NCI-H526 treated with DMSO at 0.1 percent for 48 hours (cell line): Measurements from ENCODE around the gene NFATC2.

Experiments
- DNase-seq: peaks from one replicate; lab custom pipeline; 2025; lab: John Stamatoyannopoulos, UW

NFATC2 gene

DNA sequence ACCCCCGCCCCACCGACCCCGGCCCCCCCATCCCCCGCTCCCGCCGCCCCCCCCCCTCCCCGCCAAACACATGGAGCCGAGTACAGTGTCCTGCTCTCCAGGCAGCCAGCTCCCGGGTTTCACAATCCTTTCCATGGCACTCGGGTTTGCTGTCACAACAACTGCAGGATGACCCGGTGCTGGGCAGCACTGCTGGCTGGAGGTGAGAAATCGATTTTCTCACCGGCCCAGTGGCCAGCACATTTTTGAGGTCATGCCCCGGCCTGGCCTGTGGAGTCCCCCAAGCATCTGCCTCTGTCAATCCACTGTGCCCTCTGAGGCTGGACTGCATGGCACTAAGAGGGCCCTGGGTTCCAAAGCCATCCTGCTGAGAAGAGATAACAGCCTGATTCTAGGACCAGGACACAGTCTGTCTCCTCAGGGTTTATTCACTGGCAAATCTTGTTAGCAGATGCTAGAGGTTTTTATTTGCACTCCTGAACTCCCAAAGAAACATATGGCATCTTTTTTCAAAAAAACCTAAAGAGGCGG lies 129.5 kb downstream of the NFATC2 start:
- no peak for DNase-seq

DNA sequence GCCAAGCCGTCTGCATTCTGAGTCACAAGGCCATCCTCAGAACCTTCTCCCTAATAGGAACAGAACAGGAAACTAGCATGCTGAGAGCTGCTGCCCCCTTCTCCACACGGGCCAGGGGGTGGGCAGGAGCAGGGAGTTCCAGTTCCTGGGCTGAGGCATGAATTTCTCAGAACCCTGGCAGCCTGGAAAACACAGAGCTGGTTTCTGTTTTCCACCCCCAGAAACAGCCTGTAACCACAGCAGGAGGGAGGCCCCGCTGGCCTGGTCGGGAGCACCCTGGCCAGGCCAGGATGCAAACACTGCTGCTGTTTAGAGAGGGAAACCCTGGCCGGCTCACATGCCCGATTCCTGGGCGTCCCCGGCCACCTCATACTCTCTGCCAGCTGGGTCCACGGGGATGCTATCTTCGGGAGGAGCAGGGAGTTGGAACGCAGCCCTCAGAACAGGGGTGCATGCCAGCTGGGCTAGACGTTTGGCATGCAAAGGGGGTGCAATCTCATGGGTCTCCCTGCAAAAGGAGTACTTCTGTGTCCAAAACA lies 130.1 kb downstream of the NFATC2 start:
- no peak for DNase-seq

DNA sequence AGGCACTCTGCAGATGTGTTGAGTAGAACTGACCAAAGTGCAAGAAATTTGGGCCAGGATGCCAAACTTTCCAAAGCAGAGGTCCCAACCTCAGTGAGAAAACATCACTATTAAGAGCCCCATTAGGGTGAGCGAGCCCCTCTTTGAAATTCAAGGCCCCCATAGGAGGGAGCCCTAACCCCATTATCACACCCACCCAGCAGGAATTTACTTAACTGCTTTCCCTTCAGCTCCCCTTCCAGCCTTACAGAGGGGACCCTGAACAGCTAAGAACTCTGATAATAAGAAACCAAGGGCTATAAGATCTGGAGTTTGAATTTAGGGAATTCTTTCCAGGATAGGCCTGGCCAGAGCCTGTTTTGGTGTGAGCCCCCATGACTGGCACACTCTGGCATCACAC lies 130.6 kb downstream of the NFATC2 start:
- no peak for DNase-seq

DNA sequence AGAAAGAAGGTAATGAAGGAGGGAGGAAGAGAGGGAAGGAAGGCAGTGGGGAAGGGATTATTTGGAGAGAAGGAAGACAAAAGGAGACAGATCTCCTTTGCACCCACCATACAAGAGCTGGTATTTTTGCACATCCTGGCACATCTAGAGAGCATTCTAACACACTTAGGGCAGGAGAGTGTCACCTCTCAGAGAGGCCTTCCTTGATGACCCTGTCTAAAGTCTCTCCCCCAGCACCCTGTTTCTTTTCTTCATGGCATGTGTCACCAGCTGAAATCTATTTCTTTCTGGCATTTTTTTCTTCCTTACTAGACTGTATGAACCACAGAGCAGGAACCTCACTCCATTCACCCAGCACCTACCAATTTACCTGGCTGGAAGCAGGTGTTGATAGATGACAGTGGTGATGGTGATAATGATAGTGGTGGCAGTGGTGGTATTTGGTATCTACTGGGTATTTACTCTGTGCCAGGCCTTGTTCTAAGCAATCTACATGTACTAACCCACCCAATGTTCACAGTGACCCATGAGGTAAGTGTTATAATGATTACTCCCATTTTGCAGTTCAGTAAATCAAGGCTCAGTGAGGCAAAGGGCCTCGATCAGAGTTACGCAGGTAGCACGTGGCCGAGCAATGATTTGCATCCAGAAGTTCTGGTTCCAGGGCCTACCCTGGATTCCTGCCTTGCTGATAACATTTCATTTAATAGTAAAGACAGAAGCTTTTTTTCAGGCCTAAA lies 131.8 kb downstream of the NFATC2 start:
- no peak for DNase-seq

DNA sequence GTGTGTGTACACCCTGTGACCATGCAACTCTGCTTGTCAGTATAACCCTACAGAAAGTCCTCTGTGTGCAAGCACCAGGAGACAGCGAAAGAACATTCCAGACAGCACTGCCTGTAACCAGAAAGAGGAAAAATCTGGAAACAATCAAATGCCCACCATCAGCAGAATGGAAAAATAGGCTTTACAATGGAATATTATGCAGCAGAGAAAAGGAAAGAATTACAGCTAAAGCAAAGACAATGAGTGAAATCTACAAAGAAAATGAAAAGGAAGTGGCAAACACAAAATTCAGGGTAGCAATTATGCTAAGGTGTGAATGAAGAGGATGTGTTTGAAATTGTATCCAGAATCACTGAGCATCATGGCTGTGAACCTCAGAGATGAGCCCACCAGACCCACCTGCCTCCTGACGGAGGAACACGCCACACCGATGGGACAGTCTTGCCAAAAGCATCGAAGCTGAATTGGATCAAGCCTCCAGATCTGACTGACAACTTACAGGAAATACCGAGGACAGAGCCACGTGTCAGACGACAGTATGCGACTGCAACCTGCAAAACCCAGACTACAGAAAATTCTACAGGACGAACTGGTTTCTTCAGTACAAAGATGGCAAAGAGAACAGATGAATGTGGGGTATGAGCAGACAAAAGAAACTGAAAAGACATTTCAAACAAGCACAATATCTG lies 133.2 kb downstream of the NFATC2 start:
- no peak for DNase-seq

DNA sequence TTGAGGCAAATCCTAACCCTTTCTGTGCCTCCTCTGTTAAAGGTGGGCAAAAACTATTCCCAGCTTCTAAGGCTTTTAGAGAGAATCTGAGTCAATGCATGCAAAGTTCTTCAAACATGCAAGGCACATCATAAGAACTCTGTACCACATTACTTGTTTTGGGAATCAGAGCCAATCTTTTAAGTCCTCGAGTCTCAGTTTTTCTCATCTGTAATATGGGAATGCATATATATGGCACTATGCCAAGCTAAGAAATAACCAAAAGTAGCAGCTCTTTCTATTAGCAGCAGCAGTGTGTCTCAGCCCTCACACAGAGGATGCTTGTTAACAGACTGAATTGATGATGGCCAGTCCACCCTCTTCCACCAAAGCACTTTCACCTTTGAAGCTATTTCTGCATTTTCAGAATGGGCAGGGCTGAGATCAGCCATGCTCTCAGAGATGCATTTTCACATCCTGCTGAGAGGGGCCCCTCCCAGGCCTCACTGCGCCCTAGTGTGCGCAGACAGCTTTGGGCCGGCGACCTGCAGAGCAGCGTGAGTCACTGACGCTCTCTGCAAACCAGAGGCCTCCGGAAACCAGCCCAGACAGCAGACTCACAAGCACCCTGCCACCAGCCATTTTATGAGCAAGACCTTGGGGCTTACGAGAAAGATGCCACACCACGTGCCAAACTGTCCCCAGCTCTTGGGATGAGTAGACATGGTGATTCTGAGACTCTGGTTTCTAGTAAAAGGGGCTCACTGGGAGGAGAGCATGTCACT lies 138.0 kb downstream of the NFATC2 start:
- no peak for DNase-seq

DNA sequence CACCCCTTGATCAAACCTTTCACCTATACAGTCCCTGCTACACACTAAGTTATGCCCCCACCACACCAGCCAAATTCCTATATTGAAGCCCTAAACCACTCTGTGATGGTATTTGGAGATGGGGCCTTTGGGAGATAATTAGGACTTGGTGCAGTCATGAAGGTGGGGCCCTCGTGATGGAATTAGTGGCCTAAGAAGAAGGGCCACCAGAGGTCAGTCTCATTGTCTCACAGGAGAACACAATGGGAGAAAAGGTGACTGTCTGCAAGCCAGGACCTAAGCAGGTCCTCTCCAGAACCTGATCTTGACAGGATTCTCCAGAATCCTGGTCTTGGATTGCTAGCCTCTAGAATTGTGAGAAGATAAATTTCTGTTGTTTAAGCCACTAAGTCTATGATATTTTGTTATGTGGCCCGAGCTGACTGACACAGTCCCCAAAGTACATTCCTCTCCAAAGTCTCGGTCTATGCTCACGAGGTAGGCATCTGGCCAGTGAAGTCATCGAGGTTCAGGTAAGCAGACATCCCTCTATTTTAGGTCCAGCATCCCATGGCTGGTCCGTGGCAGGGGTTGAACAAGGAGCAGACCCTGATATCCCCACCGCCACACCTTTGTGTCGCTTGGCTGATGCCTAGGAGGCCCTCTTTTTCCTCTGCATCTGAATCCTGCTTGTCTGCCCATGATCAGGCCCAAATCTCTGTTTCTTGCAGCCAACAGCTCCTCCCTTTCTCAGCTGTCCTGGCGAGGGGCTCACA lies 138.9 kb downstream of the NFATC2 start:
- DNase-seq: no peak

DNA sequence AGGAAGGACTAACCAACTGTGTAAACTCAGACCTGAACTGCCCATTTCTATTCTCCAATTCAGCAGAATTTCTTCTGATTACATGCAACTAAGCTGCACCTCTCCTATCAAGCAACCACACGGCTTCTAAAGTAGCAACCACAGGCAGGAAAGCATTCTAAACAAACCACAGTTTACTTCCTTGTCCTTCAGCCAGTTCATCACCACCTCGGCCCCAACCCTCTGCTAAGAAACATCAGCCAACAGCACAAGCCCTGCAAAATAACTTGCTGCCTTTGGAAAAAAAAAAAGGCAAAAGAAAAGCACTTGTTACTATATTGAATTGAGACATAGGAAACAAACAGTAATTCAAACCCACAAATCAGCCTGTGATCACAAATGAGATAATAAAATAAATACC lies 140.3 kb downstream of the NFATC2 start:
- no peak for DNase-seq

DNA sequence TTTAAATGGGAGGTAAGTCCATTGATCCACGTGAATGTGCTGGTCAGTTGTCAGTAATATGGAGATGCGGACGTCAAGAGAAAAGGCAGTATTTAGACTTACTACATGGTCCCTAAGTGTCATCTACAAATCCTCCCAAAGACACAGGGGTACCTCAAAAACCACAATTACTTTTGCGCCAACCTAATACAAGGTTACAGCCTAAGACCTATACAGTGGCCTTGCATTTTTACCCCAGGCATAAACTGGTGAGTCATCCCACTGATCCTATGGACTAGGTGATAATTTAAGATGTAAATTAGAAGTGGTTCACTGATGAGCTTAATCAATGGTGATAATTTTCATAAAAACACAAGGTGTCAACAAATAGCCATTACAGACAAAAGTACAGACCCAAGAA lies 141.0 kb downstream of the NFATC2 start:
- DNase-seq: no peak

DNA sequence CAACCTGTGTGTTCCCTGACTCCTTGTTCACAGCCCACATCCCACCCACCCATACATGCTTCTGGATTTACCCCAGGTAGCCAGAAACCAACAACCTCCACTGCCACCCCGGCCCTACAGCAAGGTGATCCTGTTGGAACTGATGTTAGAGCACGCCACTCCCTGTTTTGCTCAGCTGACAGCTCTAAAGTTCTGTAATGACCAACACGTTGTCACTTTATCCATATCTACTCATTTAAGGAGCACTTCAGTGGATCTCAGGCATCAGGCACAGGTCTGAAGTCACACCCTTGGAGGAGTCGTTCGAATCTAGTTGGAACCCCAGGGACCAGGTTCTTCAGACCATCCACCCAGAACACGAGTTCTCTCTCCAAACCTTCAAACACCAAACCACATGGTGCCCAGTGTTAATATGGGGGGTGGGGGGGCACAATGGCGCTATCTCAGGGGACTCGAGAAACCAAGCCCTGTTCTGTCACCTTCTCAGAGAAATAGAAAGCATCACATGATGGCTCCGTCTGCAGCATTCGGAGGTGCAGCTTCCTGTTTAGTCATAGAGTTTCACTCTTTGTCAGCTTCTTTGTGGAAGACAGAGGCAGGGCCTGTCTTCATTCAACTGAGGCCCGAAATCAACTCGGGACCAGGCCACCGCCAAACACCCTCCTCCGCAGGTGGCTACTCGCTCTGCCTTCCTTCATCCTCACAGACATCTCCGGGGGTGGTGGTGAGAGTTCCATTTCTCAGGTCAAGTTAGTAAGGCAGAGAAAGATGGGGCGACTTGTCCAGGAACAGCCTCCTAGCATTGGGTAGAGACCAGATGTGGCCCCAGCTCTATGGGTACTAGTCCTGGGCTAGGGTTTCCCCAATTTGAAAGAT lies 142.2 kb downstream of the NFATC2 start:
- no peak for DNase-seq

DNA sequence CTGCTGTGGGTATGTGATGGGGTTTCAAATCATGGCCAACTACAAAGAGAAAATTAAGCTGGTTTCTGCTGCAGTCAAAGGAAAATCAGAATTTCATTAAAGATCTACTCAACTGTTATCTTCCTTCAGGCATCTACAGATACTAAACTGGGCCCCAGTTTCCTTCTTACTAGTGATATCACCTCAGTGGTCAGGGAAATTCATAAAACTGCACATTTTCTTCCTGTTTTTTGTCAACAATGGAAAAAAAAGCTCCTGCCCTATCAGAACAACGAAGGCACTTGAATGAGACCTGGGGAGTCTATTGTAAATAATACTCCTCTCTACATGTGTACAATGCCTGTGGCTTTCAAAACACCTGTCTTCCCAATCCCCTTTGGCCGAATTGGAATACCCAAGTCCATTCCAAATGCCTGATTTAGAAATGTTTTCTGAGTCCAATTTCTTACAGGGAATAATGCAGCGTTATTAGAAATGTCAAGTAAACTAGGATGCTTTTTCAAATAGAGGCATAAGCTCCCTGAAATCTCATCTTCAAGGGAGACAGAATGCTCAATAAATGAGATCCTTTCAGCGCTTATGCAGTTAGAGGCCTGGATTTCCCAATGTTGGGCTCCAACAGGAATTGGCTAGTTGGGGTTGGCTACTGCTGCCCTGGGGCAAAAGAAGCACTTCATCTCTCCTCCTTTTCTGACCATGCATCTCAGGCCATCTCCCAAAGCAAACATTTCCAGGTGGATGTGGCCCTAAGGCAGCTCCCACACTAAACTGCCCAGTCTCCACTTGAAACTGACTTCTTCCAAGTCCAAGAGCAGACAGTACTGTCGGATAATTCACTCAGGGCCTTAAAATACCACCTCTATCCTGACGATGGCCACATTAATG lies 143.3 kb downstream of the NFATC2 start:
- no peak for DNase-seq

DNA sequence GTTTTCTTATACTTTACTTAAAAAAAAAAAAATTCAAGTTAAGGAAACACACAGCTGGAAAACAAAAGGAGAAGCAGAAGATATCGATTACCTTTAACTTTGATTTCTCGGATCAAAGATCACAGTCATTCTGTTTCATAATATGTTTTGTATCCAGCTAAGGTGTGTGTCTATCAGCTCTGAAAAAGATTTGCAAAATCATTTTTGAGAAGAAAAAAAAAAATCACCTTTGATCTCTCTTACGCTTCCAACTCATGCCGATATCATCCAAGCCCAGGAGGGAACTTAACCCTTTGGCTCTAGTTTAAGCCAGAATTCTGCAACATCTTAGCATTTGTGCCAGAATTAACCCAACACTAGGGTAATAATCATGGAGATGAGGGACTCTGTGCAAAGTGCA lies 144.0 kb downstream of the NFATC2 start:
- DNase-seq: no peak

DNA sequence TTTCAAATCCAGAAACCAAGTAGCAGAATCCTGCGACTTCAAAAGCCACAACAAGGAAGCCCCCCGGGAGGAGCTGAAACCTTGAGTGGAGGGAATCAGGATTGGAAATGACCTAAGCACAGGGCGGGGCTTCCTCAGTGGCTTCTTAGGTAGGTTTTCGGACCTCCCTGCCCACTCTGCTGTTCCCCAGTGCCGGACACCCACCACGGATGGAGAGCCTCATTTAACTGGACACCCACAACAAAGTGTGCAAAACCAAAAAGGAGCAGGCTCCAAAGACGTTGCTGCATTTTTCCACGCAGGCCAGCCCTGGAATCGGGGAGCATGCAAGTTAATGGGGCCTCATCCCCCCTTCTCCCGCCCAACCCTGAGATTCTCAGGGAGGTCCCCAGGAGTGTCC lies 144.4 kb downstream of the NFATC2 start:
- no peak for DNase-seq

DNA sequence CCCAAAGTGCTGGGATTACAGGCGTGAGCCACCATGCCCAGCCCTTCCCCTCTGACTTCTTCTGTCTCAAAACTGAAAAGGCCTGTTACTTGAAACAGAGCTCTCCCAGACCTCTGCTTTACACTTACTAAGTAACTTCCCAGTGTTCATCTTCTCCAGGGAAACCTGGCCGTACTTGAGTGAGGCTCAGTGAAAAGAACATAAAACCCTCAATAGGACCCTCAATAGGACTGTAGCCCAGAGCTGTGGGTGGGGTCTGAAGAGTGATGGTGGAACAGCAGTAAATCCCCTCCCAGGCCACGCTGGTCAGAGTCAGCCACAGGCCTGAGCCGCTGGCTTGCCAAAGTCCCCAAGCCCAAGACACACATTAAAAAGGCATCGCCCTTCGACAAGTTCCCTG lies 145.4 kb downstream of the NFATC2 start:
- no peak for DNase-seq

DNA sequence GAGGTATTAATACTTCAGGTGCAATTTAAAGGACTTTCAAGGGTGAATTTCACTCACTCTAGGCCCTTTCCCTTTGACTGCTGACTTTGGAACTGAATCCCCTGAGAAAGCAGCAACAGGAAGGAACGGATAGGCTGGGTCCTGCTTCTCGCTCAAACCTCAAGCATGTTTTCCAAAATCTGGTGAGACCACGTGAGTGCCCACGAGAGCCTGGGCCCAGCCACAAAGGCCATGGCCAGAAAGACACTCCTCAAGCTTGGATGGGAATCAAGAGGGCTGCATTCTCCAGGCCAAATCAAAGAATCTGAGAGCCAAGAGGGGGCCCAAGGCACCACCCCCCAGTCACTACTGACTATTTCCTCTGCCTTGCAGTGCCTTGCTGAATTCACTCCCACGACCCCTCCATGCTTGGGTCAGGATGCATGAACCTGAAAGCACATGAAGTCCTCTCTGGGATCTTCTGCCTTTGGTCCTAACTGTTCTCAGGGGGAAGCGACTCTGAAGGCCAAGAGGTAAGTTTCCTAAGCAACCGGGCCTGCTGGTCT lies 146.1 kb downstream of the NFATC2 start:
- no peak for DNase-seq

DNA sequence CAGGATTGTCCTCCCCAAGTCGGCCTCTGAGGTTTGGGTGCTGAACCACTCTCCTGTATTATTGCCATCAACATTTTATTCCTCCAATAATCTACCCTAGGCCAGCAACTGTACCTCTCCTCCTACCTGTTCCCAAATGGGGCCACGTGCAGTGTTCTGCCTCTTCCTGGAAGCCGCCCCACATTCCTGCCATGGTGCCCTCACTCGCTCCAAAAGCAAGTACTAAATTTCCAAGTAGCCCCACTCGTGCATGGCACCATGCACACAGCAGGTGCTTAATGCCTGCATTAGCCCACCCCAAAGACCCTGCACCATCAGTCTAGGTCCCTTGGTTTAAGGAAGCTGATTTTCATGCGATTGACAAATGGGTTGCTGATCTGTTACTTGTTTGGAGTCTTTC lies 147.8 kb downstream of the NFATC2 start:
- no peak for DNase-seq

DNA sequence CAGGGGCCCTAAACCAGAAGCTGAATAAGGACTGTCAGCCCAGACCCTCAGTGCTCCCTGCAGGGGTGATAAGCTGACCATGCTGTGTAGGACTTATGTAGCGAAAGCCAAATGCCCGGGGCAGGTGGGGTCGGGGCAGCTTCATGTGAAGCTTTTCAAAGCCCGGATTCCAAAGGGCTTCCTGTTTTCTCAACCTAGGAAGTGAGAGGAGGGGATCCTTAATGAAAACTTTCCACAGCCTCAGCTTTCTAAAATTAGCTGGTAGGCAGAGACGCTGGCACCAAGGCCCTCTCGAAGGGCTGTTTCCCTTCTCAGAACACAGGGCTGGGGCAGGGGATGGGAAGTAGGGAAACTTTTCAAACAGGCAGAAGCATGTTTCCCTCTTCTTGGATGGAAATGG lies 148.9 kb downstream of the NFATC2 start:
- DNase-seq: no peak

DNA sequence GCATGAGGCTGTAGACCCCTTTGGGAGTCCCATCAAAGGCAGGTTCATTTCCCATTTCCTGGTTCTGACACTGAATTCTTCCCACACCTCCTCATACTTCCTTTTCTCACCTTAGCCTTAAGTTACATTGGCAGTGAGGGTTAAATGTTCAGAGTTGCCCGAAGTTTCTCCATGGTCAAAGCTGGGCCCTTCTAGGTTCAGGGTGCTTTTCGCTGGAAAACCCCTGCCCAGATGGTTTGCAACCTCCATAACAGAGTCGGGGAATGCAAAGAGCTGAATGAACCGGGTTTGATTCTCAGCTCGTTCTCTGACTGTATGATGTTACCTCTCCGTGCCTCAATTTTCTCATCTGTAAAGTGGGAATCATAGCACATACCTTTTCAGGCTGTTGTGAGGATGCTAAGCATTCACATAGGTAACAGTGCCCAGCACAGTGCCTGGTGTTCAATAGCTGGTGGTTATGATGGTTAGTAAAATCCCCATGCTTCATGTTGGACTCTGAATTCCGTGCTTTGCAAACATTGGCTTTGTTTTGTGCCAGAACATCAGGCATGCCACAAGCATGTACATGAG lies 149.8 kb downstream of the NFATC2 start:
- no peak for DNase-seq

DNA sequence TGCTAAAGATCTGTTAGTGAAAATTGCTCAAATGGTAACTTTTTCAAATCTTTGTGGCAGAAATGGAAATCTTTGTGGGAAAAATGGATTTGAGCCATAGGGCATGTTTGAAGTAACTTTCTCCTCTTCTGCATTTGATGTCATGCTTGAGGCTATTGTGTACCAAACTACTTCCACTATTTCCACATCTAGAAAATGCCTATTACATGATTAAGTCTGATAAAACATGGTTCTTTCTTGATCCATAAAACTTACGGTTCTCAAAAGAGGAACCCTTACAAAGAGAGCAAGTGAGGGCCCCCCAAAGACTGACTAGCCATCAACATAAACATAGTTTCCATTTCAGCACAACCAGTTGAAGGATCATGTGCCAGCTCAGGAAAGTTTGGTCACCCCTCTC lies 150.6 kb downstream of the NFATC2 start:
- no peak for DNase-seq
